Astrocyte (in vitro differentiated cells and primary cell): Measurements from ENCODE around the gene CMYA5.

Experiments
- CTCF ChIP-seq: IDR thresholded peaks from 2 replicates; pipeline ENCODE4 v1.5.1; 2011; ENCODE audit warnings: low read depth, mild to moderate bottlenecking, inconsistent platforms, low read length, moderate library complexity; ENCODE audit not compliant: insufficient read depth
- EZH2 ChIP-seq: IDR thresholded peaks from 2 replicates; pipeline ENCODE4 v1.6.1; 2012; ENCODE audit warnings: mild to moderate bottlenecking, low read length, inconsistent platforms; ENCODE audit not compliant: insufficient read depth

- TF ChIP-seq CTCF, result no peak
- TF ChIP-seq EZH2, result no peak
These were observed 83.0 kb downstream of the CMYA5 start for GRCh38 chr5:79772651-79773050.
